ENCODE results near the gene PHLPP1.

The PHLPP1 gene

DNA sequence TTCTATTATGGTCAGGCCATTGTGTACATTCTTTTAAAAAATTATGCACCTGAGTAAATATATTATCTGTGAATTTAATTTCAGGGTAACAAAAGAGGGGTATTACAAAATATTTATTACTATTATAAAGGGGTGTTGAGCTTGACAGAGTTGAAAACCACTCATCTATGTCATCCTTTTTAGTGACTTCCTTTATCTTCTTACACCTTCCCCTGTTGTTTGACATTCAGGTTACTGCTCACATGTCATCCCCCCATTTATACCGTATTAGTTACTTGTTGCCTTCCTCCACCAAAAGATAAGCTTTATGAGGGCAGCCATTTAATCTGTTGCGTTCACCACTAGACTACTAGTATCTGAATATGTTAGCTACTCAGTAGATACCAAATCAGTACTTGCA, 313.0 kb downstream of the PHLPP1 start:
- DNase-seq, result no peak
